Activated naive CD4-positive, alpha-beta T cell (primary cell): ENCODE measurements around the gene ATP9B.
"Not testable (repeated sequence)": the region's sequence is repeated elsewhere in the genome, so short reads cannot be mapped to it uniquely, and the experiment has no call there.

Experiments
- DNase-seq, 4 experiments: peaks; one replicate each; lab custom pipeline; 2025; lab: John Stamatoyannopoulos, UW

Gene ATP9B

DNA sequence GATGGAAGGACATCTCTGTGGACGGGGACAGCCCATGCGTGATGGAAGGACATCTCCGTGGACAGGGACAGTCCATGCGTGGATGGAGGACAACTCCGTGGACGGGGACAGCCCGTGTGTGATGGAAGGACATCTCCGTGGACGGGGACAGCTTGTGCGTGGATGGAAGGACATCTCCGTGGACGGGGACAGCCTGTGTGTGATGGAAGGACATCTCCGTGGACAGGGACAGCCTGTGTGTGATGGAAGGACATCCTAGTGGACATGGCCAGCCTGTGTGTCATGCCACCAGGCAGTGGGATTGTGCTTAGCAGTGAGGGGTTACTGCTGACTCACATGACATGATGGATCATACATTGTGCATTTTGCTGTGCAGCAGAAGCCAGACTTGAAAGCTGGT lies 296.5 kb downstream of the ATP9B start:
- DNase-seq = no peak

DNA sequence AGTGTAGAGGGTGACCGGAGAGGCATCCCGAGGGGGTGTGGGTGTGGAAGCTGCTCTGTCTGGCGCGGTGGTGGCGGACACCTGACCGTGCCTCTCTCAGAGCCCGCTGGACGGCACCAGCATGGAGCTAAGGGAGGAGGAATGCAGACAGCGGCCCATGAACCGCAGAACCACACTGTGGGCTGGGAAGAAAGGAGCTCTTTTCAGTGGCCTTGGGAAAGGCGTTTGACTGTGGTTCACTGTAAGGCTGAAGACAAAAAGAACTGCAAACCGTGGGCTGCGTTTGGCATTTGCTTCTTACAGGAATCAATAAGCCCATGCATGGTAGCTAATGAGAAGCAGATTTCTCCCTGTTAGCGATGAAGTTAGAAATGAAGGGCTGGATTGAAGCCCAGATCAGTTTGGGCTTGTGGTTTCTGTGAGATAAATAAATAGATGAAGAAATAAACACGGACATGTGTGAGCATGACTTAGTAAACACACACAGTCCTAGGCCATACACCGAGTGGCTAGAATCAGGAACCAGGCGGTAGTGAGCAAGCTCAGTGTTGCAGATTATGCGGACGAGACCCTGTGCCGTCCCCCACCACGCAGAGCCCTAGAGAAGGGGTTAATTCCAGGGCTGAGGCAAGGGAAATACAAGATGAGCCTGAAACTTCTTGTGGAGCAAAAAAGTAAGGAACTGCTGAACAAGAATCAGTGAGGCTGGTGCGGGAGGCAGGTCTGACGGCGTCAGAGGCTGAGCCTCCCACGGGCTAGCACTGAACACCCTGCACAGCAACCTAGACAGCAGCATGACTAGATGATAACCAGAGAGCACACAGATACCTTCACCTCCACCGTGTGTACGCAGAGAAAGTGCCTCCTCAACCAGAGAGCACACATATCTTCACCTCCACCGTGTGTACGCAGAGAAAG lies 297.2 kb downstream of the ATP9B start:
- DNase-seq = no peak

DNA sequence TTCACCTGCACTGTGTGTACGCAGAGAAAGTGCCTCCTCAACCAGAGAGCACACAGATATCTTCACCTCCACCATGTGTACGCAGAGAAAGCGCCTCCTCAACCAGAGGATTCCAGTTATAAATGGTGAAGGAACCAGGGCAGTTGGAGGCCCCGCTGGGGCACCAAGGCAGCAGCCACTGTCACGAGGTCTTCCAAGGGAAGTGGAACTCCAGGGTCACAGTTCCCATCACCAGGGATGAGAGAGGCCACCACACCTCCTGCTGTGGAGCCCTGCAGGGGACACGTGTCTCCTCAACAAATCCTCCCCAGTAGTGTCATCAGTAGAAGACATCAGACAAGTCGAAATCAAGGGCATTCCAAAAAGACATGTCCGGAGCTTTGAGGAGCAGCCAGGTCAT lies 298.3 kb downstream of the ATP9B start:
- DNase-seq = no peak

DNA sequence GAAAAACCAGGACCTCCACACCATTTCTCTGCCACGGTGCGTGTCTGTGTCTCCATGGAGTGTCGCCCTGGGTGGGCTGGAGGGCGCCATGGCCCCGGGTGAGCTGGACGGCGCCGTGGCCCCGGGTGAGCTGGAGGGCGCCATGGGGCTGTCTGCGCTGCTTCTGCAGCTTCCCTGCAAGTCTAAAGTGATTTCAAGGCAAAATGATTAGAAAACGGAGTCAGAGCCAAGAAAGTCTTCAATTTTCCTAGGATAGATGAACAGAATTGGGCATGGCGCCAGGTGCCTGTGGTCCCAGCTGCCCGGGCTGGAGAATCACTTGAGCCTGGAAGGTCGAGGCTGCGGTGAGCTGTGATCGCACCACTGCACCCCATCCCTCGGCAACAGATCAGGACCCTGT lies 298.8 kb downstream of the ATP9B start:
- DNase-seq = no peak

DNA sequence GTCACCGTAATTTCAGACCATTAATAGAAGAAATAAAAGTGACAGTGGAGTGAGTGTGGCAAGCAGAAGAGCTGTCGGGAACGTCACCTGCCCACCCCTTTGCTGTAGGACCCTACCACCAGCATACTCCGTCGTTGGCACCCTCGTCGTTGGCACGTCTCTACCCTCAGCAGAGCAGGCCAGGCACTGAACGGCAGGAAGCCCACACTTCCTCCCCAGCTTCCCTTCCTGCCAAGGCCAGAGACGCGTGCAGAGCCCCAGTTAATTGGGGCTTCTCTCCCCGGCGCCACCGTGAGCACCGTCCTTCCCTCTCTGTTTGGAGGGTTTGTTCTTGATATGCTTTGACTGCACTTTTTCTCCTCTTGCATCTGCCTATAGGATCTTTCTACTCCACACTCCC lies 299.5 kb downstream of the ATP9B start:
- no peak for DNase-seq

DNA sequence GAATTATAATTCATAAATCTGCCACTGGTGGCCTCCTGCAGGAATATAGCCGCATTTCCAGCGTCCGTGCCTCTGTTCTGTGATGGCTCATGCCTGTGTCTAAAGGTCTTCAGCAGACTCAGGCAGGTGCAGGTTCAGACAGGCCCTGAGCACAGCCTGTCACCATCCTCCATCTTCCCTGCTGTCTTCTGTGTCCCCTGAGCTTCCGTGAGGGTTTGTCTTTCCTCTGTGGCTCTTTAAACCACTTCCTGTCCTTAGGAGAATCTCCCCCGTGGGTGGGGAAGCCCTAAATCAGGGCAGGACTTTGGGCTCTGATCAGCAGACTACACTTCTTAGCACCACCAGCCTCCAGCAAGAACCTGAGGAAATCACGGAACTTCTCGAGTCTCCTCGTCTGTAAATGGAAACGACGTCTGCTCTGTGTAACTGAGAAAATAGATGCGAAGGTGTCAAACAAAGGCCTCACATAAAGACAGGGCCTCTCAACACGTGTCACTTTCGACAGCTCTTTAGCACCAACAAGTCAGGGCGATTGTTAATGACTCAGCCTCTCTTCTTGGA lies 302.4 kb downstream of the ATP9B start:
- DNase-seq = no peak

DNA sequence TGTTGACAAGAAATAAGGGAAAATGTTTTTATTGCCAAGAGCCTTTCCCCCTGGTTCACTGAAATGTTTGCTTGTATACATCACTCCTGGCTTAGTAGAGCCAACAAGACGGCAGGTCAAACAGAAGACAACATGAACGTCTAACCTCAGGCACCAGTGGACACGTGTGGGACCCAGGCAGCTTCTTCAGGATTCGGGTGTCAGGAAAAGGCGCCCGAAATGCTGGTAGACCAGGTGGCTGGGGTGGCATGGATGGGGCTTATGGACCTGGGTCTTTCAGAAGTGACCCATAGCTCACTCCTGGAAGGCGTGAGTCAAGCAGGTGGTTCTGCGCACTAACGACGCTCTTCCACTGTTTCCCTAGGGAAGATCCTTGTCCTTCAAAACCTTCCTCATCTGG lies 303.3 kb downstream of the ATP9B start:
- DNase-seq = no peak

DNA sequence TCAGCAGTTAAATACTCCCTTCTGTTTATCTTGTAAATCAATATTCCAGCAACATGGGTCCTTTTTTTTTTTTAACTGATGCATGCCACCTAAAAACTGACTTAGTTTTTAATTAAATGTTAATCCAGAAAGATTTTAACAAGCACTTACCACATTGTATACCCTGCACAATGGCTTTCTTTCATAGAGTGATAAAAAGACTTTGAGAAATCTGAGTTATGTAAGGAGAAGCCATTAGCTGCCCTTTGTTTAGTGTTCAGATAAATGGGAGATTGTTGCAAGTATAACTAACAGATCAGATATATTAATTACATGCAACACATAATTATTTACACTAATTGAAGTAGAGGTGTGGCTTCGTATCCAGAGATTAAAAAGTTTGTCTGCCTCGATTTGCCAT lies 303.8 kb downstream of the ATP9B start:
- DNase-seq = no peak

DNA sequence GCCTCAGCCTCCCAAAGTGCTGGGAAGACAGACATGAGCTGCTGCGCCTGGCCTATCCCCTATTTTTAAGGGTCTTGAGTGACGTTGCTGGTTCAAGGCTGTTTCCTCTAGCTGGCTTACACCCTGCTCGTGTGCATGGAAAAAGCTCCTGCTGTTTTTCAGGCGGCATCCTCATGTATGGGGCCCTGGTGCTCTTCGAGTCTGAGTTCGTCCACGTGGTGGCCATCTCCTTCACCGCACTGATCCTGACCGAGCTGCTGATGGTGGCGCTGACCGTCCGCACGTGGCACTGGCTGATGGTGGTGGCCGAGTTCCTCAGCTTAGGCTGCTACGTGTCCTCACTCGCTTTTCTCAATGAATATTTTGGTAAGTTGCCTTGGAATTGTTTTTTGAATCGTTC lies 304.5 kb downstream of the ATP9B start:
- no peak for DNase-seq

DNA sequence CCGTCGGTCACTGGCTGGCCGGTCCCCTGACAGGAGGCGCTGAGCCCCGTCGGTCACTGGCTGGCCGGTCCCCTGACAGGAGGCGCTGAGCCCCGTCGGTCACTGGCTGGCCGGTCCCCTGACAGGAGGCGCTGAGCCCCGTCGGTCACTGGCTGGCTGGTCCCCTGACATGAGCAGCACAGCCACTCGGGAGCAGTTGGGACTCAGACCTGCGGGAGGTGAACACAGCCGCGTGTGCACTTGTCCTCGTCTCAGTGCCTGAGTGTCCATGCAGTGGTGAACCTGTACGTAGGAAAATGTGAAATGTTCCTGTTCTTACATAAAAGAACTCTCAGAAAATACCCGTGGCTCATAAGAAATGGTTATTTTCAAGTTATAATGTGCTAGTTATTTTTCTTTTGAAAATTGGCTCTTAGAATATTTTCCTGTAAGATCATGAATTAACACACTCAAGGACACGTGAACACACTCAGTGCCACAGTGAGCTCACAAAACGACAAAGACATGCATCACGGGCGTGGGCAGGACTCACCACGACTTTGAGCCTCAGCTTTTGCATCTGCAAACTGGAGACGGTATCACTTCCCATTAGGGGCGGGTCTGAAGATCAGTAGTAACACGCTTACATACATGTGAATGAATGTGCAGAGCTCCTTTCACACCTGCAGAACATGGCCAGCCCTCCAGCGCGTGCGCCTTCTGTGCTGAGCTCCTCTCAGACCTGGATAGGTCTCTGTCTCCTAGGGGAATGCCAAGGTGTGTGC lies 305.4 kb downstream of the ATP9B start:
- DNase-seq = no peak

DNA sequence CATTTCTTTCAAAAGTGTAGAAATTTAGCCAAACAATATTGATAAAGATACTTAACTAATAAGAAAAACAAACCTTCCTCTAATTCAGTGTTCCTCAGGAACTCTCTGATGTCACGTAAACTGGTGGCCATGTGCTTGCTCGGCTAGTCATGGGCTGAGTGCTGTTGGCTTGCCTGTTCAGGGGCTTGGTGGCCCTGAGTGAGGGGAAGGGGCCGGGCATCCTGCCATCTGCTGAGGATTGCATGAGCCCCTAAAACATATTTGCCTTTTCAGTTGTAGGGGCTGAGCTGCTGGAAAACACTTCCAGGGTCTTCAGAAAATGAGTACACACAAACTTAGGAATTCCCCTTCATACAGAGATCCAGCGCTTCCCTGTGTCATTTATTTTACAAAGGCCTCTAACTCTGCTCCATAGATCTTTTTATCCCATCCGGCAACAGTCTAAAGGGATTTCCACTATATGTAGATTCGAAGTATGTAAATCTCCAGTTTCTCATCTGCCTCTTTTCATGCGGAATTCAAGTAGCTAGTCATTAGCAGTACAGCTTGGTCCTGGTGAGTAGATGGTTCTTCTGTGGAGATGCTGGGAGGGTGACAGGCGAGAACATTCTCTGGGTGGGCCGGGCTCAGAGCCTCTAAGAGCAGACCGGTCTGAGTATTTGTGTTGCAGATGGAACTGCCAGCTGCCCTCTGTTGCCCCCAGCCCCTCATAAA lies 306.4 kb downstream of the ATP9B start:
- no peak for DNase-seq

DNA sequence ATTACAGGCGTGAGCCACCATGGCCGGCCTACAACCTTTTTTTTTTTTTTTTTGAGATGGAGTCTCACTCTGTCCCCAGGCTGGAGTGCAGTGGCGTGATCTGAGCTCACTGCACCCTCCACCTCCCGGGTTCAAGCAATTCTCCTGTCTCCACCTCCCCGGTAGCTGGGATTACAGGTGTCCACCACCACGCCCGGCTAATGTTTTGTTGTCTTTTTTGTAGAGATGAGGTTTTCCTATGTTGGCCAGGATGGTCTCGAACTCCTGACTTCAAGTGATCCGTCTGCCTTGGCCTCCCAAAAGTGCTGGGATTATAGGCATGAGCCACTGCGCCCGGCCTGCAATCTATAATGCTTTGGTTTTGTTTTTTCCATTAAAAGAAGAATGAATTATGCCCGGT lies 307.5 kb downstream of the ATP9B start:
- DNase-seq = not testable (repeated sequence)

DNA sequence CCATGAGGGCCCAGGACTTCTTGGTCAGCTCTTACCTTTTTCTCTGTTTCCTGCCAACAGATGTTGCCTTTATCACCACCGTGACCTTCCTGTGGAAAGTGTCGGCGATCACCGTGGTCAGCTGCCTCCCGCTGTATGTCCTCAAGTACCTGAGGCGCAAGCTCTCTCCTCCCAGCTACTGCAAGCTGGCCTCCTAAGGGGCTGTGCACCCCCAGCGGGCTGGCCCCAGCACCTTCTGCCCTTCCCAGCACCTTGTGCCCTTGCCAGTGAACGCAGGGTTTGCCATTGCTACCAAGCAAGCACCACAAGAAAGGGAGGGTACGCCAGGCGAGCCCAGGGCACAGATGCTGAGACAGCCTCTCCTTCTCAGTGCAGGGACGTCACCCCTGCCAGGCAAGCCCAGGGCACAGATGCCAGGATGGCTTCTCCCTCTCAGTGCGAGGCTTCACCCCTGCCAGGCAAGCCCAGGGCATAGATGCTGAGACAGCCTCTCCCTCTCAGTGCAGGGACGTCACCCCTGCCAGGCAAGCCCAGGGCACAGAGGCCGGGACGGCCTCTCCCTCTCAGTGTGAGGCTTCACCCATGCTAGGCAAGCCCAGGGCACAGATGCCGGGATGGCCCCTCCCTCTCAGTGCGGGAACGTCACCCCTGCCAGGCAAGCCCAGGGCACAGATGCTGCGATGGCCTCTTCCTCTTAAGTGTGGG lies 308.1 kb downstream of the ATP9B start:
- DNase-seq = no peak

DNA sequence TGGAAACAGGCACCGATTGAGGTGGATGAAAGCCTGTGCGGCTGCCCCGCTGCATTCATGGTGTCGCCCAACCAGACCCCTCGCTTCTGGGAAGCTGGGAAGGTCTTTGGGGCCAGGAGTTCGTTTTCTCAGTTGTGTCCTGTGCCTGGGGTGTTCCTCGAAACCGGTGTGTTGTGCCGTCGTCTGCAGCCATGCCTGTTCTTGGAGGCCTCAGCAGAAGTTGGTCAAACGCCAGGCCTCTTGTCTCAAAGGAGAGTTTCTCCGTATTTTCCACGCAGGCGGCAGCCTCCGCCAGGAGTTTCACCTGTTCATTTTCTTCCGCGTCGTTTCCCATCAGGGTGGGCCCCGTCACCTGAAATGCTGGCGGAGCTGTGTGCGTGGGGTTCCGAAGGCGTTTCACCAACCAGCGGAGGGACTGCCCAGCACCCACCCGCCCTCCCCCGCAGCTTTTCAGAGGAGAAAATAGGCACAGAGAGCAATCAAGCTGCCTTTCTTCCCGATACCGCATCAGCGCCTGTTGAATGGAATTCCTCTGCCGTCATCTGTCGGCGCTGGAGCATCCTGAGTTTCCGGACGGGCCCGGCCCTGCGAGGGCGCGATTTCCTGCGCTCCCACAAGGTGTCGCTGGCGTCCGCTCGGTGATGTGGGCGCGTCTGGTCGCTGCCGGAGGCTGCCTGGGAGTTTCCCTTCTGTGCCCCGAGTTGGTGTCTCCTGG lies 309.5 kb downstream of the ATP9B start:
- peak; percentile 51 to 78 (median 74) for DNase-seq

DNA sequence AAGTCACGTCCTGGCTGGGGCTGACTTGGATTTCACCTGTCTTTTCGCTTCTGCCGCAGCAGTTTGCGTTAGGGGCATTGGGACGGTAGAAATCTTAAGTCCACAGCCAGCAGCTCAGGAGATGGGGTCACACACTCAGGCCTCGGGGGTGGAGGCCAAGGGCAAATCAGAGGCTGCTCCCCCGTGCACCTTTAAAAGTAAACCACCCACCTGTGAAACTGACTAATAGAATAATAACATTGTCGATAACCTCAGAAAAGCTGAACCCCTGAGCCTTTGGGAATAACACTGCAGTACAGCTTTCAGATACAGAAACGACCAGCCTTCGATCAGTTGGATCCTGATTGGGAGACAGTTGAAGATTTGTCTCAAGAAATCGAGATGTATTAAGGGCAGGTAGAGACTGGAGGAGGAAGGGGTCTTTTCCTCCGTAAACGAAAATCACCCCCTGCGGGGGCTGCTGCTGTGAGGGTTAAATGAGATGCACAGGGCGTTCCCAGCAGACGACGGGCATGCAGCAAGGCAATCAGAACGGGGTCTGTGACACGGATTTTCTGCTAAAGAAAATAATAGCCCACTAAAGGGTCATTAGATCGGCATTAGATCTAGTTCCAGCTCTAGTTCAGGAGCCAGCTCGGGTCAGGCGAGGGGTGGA lies 310.2 kb downstream of the ATP9B start:
- no peak for DNase-seq

DNA sequence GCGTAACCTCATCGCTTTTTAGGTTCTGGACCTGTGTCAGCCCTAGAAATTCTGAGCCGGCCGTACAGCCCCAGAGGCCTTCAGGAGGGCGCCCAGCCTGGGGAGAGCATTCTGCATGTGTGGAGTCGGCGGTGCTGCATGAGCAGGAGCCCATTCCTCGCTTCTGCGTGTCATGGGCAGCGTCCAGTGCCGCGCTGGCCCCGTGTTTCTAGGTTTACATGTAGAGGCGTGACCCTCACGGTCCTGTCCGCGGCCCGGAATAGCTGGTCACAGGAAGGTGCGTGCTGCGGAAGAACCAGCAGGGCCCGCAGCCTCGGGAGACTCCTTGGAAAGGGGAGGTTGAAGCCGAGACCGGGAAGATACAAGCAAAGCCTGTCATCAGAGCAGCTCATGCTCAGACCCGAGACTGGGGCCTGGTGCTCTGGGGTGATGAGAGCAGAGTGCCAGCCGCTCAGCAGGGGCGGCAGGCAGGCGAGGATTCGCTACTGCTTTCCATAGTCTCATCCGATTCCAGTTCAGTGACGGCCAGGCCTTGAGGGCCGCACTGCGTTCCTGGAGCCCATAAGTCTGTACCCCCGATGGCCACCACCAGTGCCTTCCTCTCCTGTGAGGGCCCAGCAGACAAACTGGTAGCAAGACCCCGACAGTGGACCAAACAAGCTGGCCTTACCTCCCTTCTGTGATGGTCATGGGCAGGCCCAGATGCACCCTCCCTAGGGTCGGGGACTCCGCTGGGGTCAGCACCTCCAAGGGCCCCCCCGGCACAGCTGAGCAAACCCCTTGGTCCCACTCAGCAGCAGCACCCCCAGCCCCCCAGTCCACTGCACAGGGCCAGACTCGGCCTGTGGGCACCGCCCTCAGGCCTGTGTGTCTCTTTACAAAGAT lies 311.0 kb downstream of the ATP9B start:
- no peak for DNase-seq

DNA sequence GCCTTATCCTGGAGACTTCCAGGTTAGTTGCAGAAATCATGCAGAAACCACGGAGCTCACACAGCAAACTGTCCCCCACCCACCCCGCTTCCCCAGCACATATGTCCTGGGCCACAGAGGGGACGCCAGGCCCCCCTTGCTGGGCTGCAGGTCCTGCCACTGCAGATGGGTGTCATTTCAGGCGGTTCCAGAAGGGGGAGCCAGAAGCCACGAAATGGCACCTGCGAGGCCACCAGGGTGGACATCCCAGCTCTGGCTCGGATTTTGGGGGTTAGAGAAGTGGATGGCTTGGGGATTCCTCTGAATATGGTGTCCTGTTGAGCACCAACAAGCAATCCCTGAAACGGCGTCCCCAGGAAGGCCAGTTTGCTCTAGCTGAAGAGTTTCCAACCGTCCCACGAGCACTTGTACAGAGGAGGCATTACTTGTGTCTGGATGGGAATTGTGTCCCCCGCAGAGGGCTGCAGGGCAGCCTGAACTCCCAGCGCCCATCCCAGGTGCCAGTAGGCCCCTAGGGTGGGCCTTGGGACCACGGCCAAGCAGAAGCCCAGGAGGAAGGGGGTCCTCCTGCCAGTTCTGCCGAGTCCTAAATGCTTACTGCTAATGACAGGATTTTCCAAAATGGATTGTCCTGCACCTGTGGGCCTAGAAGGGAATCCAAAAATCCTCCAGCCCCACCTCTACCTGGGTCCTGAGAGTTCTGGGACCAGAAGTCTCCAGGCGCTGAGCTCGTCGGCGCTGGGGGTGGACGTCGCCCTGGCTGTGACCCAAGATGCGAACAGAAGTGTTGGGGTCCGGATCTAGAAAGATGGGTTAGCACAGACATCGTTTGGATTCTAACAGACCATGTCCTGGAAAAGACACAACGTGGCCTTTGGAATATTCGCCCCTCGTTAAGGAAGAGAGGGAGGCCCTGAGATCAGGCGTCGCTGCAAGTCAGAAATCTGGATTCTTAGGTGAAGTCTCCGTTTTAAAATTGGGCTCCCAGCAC lies 311.9 kb downstream of the ATP9B start:
- peak; percentile 47 to 67 (median 58) for DNase-seq

DNA sequence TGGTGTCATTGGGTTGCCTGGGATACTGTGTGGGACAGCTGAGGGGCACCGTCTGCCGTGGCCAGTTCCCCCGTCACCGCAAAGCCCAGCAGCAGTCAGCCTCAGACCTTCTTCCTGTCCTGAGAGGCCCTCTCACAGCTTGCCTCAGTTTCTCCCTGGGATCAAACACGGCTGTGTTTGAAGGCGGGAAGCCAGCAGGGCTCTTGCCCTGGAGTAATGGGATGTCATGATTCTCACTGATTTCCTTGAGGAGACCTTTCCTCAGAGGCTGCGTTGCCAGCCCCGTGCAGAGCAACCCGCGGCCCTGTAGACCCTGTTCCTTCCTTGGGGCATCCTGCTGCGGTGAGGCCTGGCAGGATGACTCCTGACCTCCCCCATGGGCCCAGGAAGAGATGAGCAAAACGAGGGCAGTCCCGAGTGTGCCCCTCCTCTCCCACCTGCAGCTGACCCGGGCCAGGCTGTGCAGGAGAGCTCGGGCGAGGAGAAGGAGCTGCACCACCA lies 312.7 kb downstream of the ATP9B start:
- DNase-seq = no peak
